EL (cell line): Measurements from ENCODE around the gene STIP1.

Experiments
- DNase-seq: peaks from one replicate; pipeline ENCODE4 v3.0.0-alpha.2; 2016

Gene STIP1

GRCh38 chr11:64224891-64225607 is 39.1 kb downstream of the STIP1 start:
- peak; percentile 31 for DNase-seq

GRCh38 chr11:64225608-64226506 is 39.9 kb downstream of the STIP1 start, which contains the start of the genes NUDT22 and TRPT1:
Gene NUDT22, plus strand, starts transcription at chr11:64226274. Its CDS starts 379 bp downstream, at chr11:64226653.
Gene TRPT1, minus strand, starts transcription at chr11:64226186. Its CDS starts 326 bp downstream, at chr11:64225860.
- peak; percentile 84 for DNase-seq

GRCh38 chr11:64226507-64227051 is 40.6 kb downstream of the STIP1 start:
- peak; percentile 37 for DNase-seq

GRCh38 chr11:64227405-64227956 is 41.5 kb downstream of the STIP1 start:
- DNase-seq = no peak

GRCh38 chr11:64229090-64229743 is 43.2 kb downstream of the STIP1 start:
- no peak for DNase-seq

- no peak for DNase-seq
These were observed 43.8 kb downstream of the STIP1 start for GRCh38 chr11:64229744-64230170.

GRCh38 chr11:64230171-64230984 is 44.4 kb downstream of the STIP1 start, which contains the start of gene DNAJC4:
Gene DNAJC4, plus strand, starts transcription at chr11:64230548. Its CDS starts 307 bp downstream, at chr11:64230855.
- peak; percentile 90 for DNase-seq

GRCh38 chr11:64230985-64231365 is 45.0 kb downstream of the STIP1 start:
- no peak for DNase-seq

- DNase-seq = no peak
These were observed 45.6 kb downstream of the STIP1 start for GRCh38 chr11:64231546-64231945.

- no peak for DNase-seq
These were observed 46.4 kb downstream of the STIP1 start for GRCh38 chr11:64232182-64232966.

- DNase-seq = no peak
These were observed 47.0 kb downstream of the STIP1 start for GRCh38 chr11:64232967-64233315.

GRCh38 chr11:64233913-64234586 is 48.1 kb downstream of the STIP1 start, which contains the start of gene VEGFB:
Gene VEGFB, plus strand, starts transcription at chr11:64234584. Its CDS starts 250 bp downstream, at chr11:64234834.
- DNase-seq = peak; percentile 70

GRCh38 chr11:64234647-64235379 is 48.8 kb downstream of the STIP1 start:
- peak; percentile 37 for DNase-seq

- DNase-seq = no peak
These were observed 49.6 kb downstream of the STIP1 start for GRCh38 chr11:64235437-64236161.

GRCh38 chr11:64237484-64237951 is 51.5 kb downstream of the STIP1 start:
- no peak for DNase-seq

- DNase-seq = no peak
These were observed 52.1 kb downstream of the STIP1 start for GRCh38 chr11:64238076-64238475.

- DNase-seq = no peak
These were observed 53.0 kb downstream of the STIP1 start for GRCh38 chr11:64238999-64239398.

- DNase-seq = no peak
These were observed 53.9 kb downstream of the STIP1 start for GRCh38 chr11:64239662-64240434.
